ENCODE data around the gene MYO18A. TPM values are rescaled to one million over a fixed set of nuclear protein-coding genes. Genes with fewer than 3 reads are reported as not detected.

MYO18A gene
- total RNA-seq, 4 donors from 2014 or later: 526 to 1,058 (median 835) TPM

GRCh38 chr17:29099527-29099926, 80.7 kb downstream of the MYO18A start:
- DNase-seq: no peak
- H3K27ac ChIP-seq: peak overlapping the region in 1 of 4 donors; percentile 36
- in situ Hi-C loops (cut with MboI; ENCODE audit: low sequenced_read_pairs in 4 of 4): no loop called here
- H3K4me1 ChIP-seq: peaks cover 18 to 19% of the 10 kb centered on the region in 2 donors
- peaks cover 3 to 95% of the 10 kb centered on the region in 2 donors for H3K36me3 ChIP-seq
- intact Hi-C loops (cut with DNase I; ENCODE audit: low total_unique reads): no loop called here
- no peaks in the 10 kb centered on the region for H3K27me3 ChIP-seq
- no peak for ATAC-seq
- H3K9me3 ChIP-seq: no peaks in the 10 kb centered on the region
- no peak overlapping the region for H3K4me3 ChIP-seq
- TF ChIP-seq, protein P1, sequence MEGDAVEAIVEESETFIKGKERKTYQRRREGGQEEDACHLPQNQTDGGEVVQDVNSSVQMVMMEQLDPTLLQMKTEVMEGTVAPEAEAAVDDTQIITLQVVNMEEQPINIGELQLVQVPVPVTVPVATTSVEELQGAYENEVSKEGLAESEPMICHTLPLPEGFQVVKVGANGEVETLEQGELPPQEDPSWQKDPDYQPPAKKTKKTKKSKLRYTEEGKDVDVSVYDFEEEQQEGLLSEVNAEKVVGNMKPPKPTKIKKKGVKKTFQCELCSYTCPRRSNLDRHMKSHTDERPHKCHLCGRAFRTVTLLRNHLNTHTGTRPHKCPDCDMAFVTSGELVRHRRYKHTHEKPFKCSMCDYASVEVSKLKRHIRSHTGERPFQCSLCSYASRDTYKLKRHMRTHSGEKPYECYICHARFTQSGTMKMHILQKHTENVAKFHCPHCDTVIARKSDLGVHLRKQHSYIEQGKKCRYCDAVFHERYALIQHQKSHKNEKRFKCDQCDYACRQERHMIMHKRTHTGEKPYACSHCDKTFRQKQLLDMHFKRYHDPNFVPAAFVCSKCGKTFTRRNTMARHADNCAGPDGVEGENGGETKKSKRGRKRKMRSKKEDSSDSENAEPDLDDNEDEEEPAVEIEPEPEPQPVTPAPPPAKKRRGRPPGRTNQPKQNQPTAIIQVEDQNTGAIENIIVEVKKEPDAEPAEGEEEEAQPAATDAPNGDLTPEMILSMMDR (IDR thresholded peaks at IDR 0.05 in 4 of 5, conservative IDR thresholded peaks at IDR 0.05 in 1 of 5): no peak
- no peak for TF ChIP-seq POLR2A (IDR thresholded peaks at IDR 0.05)

DNA sequence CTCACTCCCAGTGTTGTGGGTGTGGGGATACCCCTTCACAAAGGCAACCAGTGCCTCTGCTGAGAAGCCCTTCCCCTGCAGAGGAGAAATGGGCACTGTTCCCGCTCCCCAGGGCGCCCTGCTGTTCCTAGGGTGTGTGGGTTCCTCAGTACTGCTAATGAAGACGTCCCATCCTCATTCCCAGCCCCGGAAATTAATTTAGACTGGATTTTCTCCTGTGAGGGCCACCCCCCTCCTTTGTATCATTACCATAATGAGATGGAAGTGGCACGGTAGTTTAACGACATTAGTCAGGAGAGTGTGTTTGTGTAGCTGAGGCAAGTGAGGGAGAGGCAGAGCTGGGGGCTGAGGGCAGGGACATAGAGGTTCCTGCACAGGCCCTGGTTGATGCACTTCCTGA, 84.1 kb downstream of the MYO18A start:
- Histone ChIP-seq H3K4me3 (no peak overlapping the region), H3K27me3 (no peaks in the 10 kb centered on the region), H3K36me3 (peaks cover 3 to 100% of the 10 kb centered on the region in 2 donors), H3K9me3 (no peaks in the 10 kb centered on the region), H3K4me1 (peaks cover 0 to 6% of the 10 kb centered on the region in 2 donors), H3K27ac (peak overlapping the region in 1 of 4 donors; percentile 25)
- DNase-seq: no peak
- intact Hi-C loops (cut with DNase I; ENCODE audit: low total_unique reads) (no loop called here), in situ Hi-C loops (cut with MboI; ENCODE audit: low sequenced_read_pairs in 4 of 4) (no loop called here)
- TF ChIP-seq POLR2A (IDR thresholded peaks at IDR 0.05): no peak
- TF ChIP-seq, protein P1 (IDR thresholded peaks at IDR 0.05 in 4 of 5, conservative IDR thresholded peaks at IDR 0.05 in 1 of 5): no peak
- ATAC-seq: no peak

DNA sequence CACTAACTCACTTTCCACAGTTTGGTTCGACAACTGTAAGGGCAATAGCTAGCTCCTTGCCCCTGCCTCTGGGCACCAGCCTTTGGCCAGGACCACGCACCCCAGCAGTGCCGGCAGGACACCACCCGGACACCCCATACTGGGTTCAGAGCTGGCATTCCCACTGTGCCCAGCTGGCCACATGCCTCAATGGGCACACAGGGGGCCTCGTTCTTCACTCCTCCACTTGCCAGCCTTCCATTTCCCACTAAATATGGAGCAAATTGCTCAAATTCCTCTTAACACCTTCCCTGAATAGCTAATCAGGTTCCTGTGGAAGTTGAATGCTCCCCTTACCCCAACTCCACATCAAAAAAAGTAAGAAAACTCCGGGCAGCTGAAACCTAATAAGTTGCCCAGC, 84.8 kb downstream of the MYO18A start:
- no peak for TF ChIP-seq POLR2A (IDR thresholded peaks at IDR 0.05)
- TF ChIP-seq, protein P1 (IDR thresholded peaks at IDR 0.05 in 4 of 5, conservative IDR thresholded peaks at IDR 0.05 in 1 of 5): no peak
- no peak overlapping the region for H3K4me3 ChIP-seq
- in situ Hi-C loops (cut with MboI; ENCODE audit: low sequenced_read_pairs in 4 of 4): no loop called here
- ATAC-seq: no peak
- peaks cover 0 to 10% of the 10 kb centered on the region in 2 donors for H3K4me1 ChIP-seq
- H3K27me3 ChIP-seq: no peaks in the 10 kb centered on the region
- peak overlapping the region in 2 of 4 donors; percentile 6 to 25 for H3K27ac ChIP-seq
- DNase-seq: no peak
- H3K36me3 ChIP-seq: peaks cover 3 to 100% of the 10 kb centered on the region in 2 donors
- intact Hi-C loops (cut with DNase I; ENCODE audit: low total_unique reads): no loop called here
- no peaks in the 10 kb centered on the region for H3K9me3 ChIP-seq

- no peak for ATAC-seq
- Histone ChIP-seq H3K27ac (no peak overlapping the region), H3K4me1 (peaks cover 0 to 16% of the 10 kb centered on the region in 2 donors), H3K9me3 (no peaks in the 10 kb centered on the region), H3K36me3 (peaks cover 3 to 100% of the 10 kb centered on the region in 2 donors), H3K27me3 (no peaks in the 10 kb centered on the region), H3K4me3 (no peak overlapping the region)
- in situ Hi-C loops (cut with MboI; ENCODE audit: low sequenced_read_pairs in 4 of 4): no loop called here
- intact Hi-C loops (cut with DNase I; ENCODE audit: low total_unique reads): no loop called here
- no peak for DNase-seq
- no peak for TF ChIP-seq POLR2A (IDR thresholded peaks at IDR 0.05)
- TF ChIP-seq, protein P1 (IDR thresholded peaks at IDR 0.05 in 4 of 5, conservative IDR thresholded peaks at IDR 0.05 in 1 of 5): no peak
These were observed 86.0 kb downstream of the MYO18A start for GRCh38 chr17:29094101-29094708.

All from gastrocnemius medialis (tissue), 4 donors.